Measurements from ENCODE around the gene TRPV2. TPM values are rescaled to one million over a fixed set of nuclear protein-coding genes. Genes with fewer than 3 reads are reported as not detected.

The TRPV2 gene
- polyA plus RNA-seq, 4 donors = 2.3 to 3.6 (median 3.4) TPM

GRCh38 chr17:16406742-16407674 lies 8.4 kb upstream of the TRPV2 start:
- DNase-seq (ENCODE audit: low read depth in 4 of 4, low spot score in 3 of 4) = no peak

- DNase-seq (ENCODE audit: low read depth in 4 of 4, low spot score in 3 of 4) = no peak
Observed at GRCh38 chr17:16407911-16408588, 7.3 kb upstream of the TRPV2 start.

- no peak for DNase-seq (ENCODE audit: low read depth in 4 of 4, low spot score in 3 of 4)
Observed at GRCh38 chr17:16417399-16417798, 2.0 kb downstream of the TRPV2 start.

- no peak for DNase-seq (ENCODE audit: low read depth in 4 of 4, low spot score in 3 of 4)
Observed at GRCh38 chr17:16417896-16418684, 2.7 kb downstream of the TRPV2 start.

GRCh38 chr17:16418685-16419068 lies 3.3 kb downstream of the TRPV2 start:
- no peak for DNase-seq (ENCODE audit: low read depth in 4 of 4, low spot score in 3 of 4)

GRCh38 chr17:16419074-16419928 lies 3.9 kb downstream of the TRPV2 start:
- no peak for DNase-seq (ENCODE audit: low read depth in 4 of 4, low spot score in 3 of 4)

GRCh38 chr17:16419929-16420271 lies 4.5 kb downstream of the TRPV2 start:
- no peak for DNase-seq (ENCODE audit: low read depth in 4 of 4, low spot score in 3 of 4)

- no peak for DNase-seq (ENCODE audit: low read depth in 4 of 4, low spot score in 3 of 4)
Observed at GRCh38 chr17:16422416-16422815, 7.0 kb downstream of the TRPV2 start.

GRCh38 chr17:16423226-16423872 lies 8.0 kb downstream of the TRPV2 start:
- no peak for DNase-seq (ENCODE audit: low read depth in 4 of 4, low spot score in 3 of 4)

- DNase-seq (ENCODE audit: low read depth in 4 of 4, low spot score in 3 of 4) = no peak
Observed at GRCh38 chr17:16425202-16425601, 9.8 kb downstream of the TRPV2 start.

GRCh38 chr17:16425698-16426659 lies 10.6 kb downstream of the TRPV2 start:
- no peak for DNase-seq (ENCODE audit: low read depth in 4 of 4, low spot score in 3 of 4)

- no peak for DNase-seq (ENCODE audit: low read depth in 4 of 4, low spot score in 3 of 4)
Observed at GRCh38 chr17:16427020-16427419, 11.6 kb downstream of the TRPV2 start.

- no peak for DNase-seq (ENCODE audit: low read depth in 4 of 4, low spot score in 3 of 4)
Observed at GRCh38 chr17:16428098-16428882, 12.9 kb downstream of the TRPV2 start.

GRCh38 chr17:16429083-16429482 lies 13.7 kb downstream of the TRPV2 start:
- no peak for DNase-seq (ENCODE audit: low read depth in 4 of 4, low spot score in 3 of 4)

GRCh38 chr17:16430650-16431049 lies 15.3 kb downstream of the TRPV2 start:
- no peak for DNase-seq (ENCODE audit: low read depth in 4 of 4, low spot score in 3 of 4)

GRCh38 chr17:16432017-16432416 lies 16.6 kb downstream of the TRPV2 start:
- DNase-seq (ENCODE audit: low read depth in 4 of 4, low spot score in 3 of 4) = no peak

GRCh38 chr17:16433514-16433913 lies 18.1 kb downstream of the TRPV2 start:
- DNase-seq (ENCODE audit: low read depth in 4 of 4, low spot score in 3 of 4) = no peak

GRCh38 chr17:16434662-16435061 lies 19.3 kb downstream of the TRPV2 start:
- DNase-seq (ENCODE audit: low read depth in 4 of 4, low spot score in 3 of 4) = no peak

All from right renal pelvis (tissue), 4 donors.